Keratinocyte (primary cell): ENCODE measurements around the gene KRT82. TPM values are rescaled to one million over a fixed set of nuclear protein-coding genes. Genes with fewer than 3 reads are reported as not detected.
A peak's percentile ranks its signal among the peaks of the same experiment; 100 is the strongest.

Experiments used
- DNase-seq: peaks from one replicate; pipeline ENCODE4 v3.0.0-alpha.2; 2011; ENCODE audit warnings: low read depth, missing footprints, low spot score
- FAIRE-seq: peaks from 2 replicates; lab custom pipeline; 2011; peaks lifted over from hg19 to GRCh38; lab: Jason Lieb, UNC
- H2AFZ ChIP-seq: 2 replicates; pipeline ENCODE4 v1.6.0; 2012; ENCODE audit warnings: low read length, control low read depth, inconsistent platforms; ENCODE audit not compliant: control insufficient read depth
- H3K27ac ChIP-seq: 2 replicates; pipeline ENCODE4 v1.5.1; 2011; ENCODE audit warnings: low read length; ENCODE audit not compliant: control insufficient read depth, insufficient read depth
- H3K27me3 ChIP-seq: 3 replicates; pipeline ENCODE4 v1.6.0; 2011; ENCODE audit warnings: low read length; ENCODE audit not compliant: control insufficient read depth, insufficient read depth; ENCODE audit errors: extremely low read depth
- H3K36me3 ChIP-seq, 2 experiments: 2 replicates in 1 of 2; 3 replicates in 1 of 2; pipeline ENCODE4 v1.5.1; 2011; ENCODE audit warnings: low read length in 2 of 2, mild to moderate bottlenecking in 1 of 2; ENCODE audit not compliant: control insufficient read depth in 2 of 2, insufficient read depth in 2 of 2; ENCODE audit errors: extremely low read depth in 1 of 2
- H3K4me1 ChIP-seq: 3 replicates; pipeline ENCODE4 v1.5.1; 2011; ENCODE audit warnings: low read length; ENCODE audit not compliant: control insufficient read depth, insufficient read depth; ENCODE audit errors: extremely low read depth
- H3K4me2 ChIP-seq: 3 replicates; pipeline ENCODE4 v1.6.0; 2011; ENCODE audit warnings: low read depth, low read length; ENCODE audit not compliant: control insufficient read depth, insufficient read depth; ENCODE audit errors: extremely low read depth
- H3K4me3 ChIP-seq, 3 experiments: fragments of 200-600 bp in 1 of 3; sonication (generic) in 1 of 3; 2 replicates in 2 of 3; 3 replicates in 1 of 3; pipeline ENCODE4 v1.5.1; 2011 to 2016; ENCODE audit warnings: low read length in 3 of 3, mild to moderate bottlenecking in 3 of 3, control low read depth in 2 of 3, inconsistent platforms in 1 of 3, low read depth in 1 of 3, mixed read lengths in 1 of 3, mixed run types in 1 of 3, moderate library complexity in 1 of 3; ENCODE audit not compliant: control insufficient read depth in 2 of 3, insufficient read depth in 2 of 3; ENCODE audit errors: extremely low read depth in 1 of 3
- H3K79me2 ChIP-seq: 2 replicates; pipeline ENCODE4 v1.6.0; 2012; ENCODE audit warnings: low read length; ENCODE audit not compliant: control insufficient read depth, insufficient read depth
- H3K9ac ChIP-seq: 3 replicates; pipeline ENCODE4 v1.6.0; 2011; ENCODE audit warnings: low read length; ENCODE audit not compliant: control insufficient read depth, insufficient read depth; ENCODE audit errors: extremely low read depth
- H3K9me1 ChIP-seq: 3 replicates; pipeline ENCODE4 v1.6.0; 2011; ENCODE audit warnings: low read length; ENCODE audit not compliant: control insufficient read depth, insufficient read depth; ENCODE audit errors: extremely low read depth
- H3K9me3 ChIP-seq: 2 replicates; pipeline ENCODE4 v1.5.1; 2012; ENCODE audit warnings: low read depth, low read length; ENCODE audit not compliant: control insufficient read depth
- H4K20me1 ChIP-seq: 3 replicates; pipeline ENCODE4 v1.6.0; 2011; ENCODE audit warnings: low read length; ENCODE audit not compliant: control insufficient read depth, insufficient read depth; ENCODE audit errors: extremely low read depth
- CTCF ChIP-seq, 3 experiments: IDR thresholded peaks in 1 of 3; conservative IDR thresholded peaks in 1 of 3; optimal IDR thresholded peaks in 1 of 3; 2 replicates in 2 of 3; 3 replicates in 1 of 3; pipeline versions ENCODE3 to v1.5.1; 2011; ENCODE audit warnings: low read length in 3 of 3, mild to moderate bottlenecking in 3 of 3, moderate library complexity in 2 of 3, control low read depth in 1 of 3, inconsistent platforms in 1 of 3; ENCODE audit not compliant: insufficient read depth in 2 of 3; ENCODE audit errors: extremely low read depth in 1 of 3
- EZH2 ChIP-seq: IDR thresholded peaks from one replicate; pipeline ENCODE4 v1.6.1; 2012; ENCODE audit warnings: inconsistent platforms, mild to moderate bottlenecking, low read length, moderate library complexity
- dilution Hi-C: fragments of 300-500 bp; cut with MboI; formaldehyde crosslinking; loops from one replicate; pipeline ENCODE4 v1.7.0; 2020; ENCODE audit warnings: low sequenced_read_pairs; ENCODE audit not compliant: extremely low pct_ligation_motif_present
- polyA plus RNA-seq, 5 experiments: library from polyadenylated mRNA; depleted of rRNA in 3 of 5; stranded (reverse) in 3 of 5; stranded (forward) in 1 of 5; unstranded in 1 of 5; fragments of >200 nt; gene quantifications; 1 replicate in 1 of 5; 2 replicates in 3 of 5; 3 replicates in 1 of 5; pipeline versions ENCODE4 v1.2.1 to v1.2.3, GENCODE V29; 2011 to 2012; ENCODE audit warnings: missing spikeins in 2 of 5, low read depth in 1 of 5, low replicate concordance in 1 of 5

The KRT82 gene
- polyA plus RNA-seq, 1 donor (not counting 4 experiments of a cell fraction or from before 2014, with no cell fraction given): not detected

- no peak overlapping the region for H2AFZ ChIP-seq
- H3K4me3 ChIP-seq: no peak overlapping the region
- dilution Hi-C loops: no loop called here
- H3K4me1 ChIP-seq: no peaks in the 10 kb centered on the region
- DNase-seq (no peak), FAIRE-seq (no peak)
- no peaks in the 10 kb centered on the region for H3K79me2 ChIP-seq
- peaks cover 12% of the 10 kb centered on the region for H3K27me3 ChIP-seq
- H4K20me1 ChIP-seq: no peaks in the 10 kb centered on the region
- no peaks in the 10 kb centered on the region for H3K9me1 ChIP-seq
- no peak overlapping the region for H3K9ac ChIP-seq
- no peak for TF ChIP-seq CTCF (optimal IDR thresholded peaks at IDR 0.05 in 1 of 3, IDR thresholded peaks at IDR 0.05 in 1 of 3, conservative IDR thresholded peaks at IDR 0.05 in 1 of 3; ENCODE audit: extremely low read depth in 1 of 3, insufficient read depth in 2 of 3, low read length in 3 of 3)
- TF ChIP-seq EZH2: no peak
- no peak overlapping the region for H3K4me2 ChIP-seq
- no peaks in the 10 kb centered on the region for H3K9me3 ChIP-seq
- H3K27ac ChIP-seq: no peak overlapping the region
- no peaks in the 10 kb centered on the region for H3K36me3 ChIP-seq
These were observed 36.9 kb downstream of the KRT82 start for GRCh38 chr12:52369211-52369610.

- Histone ChIP-seq H3K4me3 (no peak overlapping the region), H3K36me3 (no peaks in the 10 kb centered on the region), H4K20me1 (no peaks in the 10 kb centered on the region), H3K9me1 (no peaks in the 10 kb centered on the region), H3K79me2 (no peaks in the 10 kb centered on the region), H3K27ac (no peak overlapping the region), H3K9me3 (no peaks in the 10 kb centered on the region), H3K4me1 (no peaks in the 10 kb centered on the region), H3K27me3 (peaks cover 12% of the 10 kb centered on the region), H3K9ac (no peak overlapping the region), H2AFZ (no peak overlapping the region), H3K4me2 (no peak overlapping the region)
- DNase-seq: no peak
- TF ChIP-seq EZH2 (no peak), CTCF (optimal IDR thresholded peaks at IDR 0.05 in 1 of 3, IDR thresholded peaks at IDR 0.05 in 1 of 3, conservative IDR thresholded peaks at IDR 0.05 in 1 of 3; ENCODE audit: extremely low read depth in 1 of 3, insufficient read depth in 2 of 3, low read length in 3 of 3) (peak in 1 of 3 experiments; percentile 41)
- dilution Hi-C loops: no loop called here
- FAIRE-seq: peak; percentile 34
These were observed 37.6 kb downstream of the KRT82 start for GRCh38 chr12:52368508-52368907.
